C4-2B (cell line): ENCODE data around the gene NHLH2.

Experiments
- CTCF ChIP-seq: fragments of 450-650 bp; conservative IDR thresholded peaks from 2 replicates; pipeline ENCODE4 v1.5.1; 2017; ENCODE audit warnings: mild to moderate bottlenecking
- ZFX ChIP-seq: fragments of 450-650 bp; IDR thresholded peaks from 2 replicates; pipeline ENCODE4 v1.6.1; 2017

GRCh38 chr1:115837740-115838421 is 3.0 kb downstream of the NHLH2 start:
- TF ChIP-seq CTCF = no peak
- no peak for TF ChIP-seq ZFX
